HG02870 (cell line): ENCODE data around the gene TNP2.

ENCODE experiments used
- ATAC-seq: cut with Tn5 transposase; IDR thresholded peaks from one replicate; pipeline ENCODE4 v1.9.1; 2021; ENCODE audit warnings: mild to moderate bottlenecking, moderate library complexity; ENCODE audit not compliant: unreplicated experiment

TNP2 gene

DNA sequence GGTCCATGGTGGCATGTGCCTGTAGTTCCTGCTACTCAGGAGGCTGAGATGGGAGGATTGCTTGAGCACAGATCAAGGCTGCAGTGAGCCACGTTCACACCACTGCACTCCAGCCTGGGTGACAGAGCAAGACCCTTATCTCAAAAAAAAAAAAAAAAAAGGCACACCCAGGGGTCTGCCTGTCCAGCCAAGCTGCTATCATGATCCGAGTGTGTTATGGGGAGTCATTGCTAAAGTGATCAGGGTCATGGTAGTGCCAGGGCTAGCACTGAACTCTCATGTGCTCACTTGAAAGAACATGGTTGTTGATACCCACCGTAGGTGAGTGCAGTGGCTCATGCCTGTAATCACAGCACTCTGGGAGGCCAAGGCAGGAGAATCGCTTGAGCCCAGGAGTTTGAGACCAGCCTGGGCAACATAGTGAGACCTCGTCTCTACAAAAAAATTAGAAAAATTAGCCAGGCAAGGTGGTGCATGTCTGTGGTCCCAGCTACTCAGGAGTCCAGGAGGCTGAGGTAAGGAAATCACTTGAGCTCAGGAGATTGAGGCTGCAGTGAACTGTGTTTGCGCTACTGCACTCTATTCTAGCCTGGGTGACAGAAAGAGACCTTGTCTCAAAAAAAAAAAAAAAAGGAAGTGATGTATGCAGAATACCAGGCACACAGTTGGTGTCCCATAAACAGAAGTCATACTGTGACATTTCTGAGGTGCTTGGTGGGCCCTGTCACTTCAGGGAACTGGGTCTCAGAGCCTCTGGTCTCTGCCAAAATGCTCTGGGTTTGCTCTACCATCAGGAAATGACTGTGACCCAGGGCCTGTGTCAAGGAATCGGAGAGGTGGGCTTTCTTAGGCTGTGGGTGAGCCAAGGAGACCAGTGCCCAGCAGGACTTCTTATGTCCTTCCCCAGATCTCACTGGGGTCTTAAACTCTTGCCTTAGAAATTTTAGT, 9.8 kb upstream of the TNP2 start:
- ATAC-seq, result no peak

GRCh38 chr16:11277607-11278337, 8.6 kb upstream of the TNP2 start:
- ATAC-seq, result no peak

DNA sequence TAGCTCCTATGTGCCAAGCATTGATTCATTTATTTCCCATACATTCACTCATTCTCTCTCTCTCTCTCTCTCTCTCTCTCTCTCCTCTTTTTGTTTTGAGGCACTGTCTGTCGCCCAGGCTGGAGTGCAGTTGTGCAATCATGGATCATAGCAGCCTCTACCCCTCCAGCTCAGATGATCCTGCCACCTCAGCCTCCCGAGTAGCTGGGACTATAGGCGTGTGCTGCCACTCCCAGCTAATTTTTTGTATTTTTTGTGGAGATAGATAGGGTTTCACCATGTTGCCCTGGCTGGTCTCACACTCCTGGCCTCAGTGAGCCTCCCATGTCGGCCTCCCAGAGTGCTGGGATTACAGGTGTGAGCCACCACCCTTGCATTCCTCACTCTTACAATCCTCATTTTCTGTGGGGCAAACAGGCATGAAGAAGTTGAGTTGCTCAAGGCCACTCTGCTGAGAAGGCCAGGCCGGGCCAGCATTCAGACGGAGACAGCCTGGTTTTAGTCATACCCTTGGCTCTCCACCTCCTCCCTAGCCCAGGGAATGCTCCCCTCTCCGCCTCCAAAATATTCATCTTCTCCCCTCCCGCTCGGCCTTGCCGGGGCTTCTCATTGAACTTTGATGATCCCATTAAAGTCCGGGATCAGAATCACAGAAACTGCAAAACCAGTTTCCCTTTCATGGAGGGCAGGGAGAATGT, 7.9 kb upstream of the TNP2 start:
- ATAC-seq, result no peak

GRCh38 chr16:11276143-11276895, 7.2 kb upstream of the TNP2 start, which contains the start of gene PRM2:
Gene PRM2, minus strand, starts transcription at chr16:11276480. Its CDS starts 110 bp downstream, at chr16:11276370.
- no peak for ATAC-seq

DNA sequence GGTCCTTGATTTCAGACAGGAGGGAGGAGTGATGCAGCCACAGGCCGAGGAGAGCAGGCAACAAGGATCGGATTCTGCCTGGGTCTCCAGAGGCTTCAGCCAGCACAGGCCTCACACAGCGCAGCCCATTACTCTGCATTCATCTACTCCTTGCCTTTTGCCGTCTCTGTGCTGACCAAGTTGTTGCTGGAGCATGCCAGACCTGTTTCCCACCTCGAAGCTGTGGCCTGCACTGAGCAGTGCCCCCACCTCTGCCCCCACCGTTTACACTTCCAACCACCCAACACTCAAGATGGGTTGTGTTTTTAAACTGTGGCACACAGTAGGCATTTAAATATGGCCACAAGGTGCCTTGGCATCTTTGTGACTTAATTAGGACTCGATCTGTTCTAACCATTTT, 5.8 kb upstream of the TNP2 start:
- ATAC-seq, result no peak

DNA sequence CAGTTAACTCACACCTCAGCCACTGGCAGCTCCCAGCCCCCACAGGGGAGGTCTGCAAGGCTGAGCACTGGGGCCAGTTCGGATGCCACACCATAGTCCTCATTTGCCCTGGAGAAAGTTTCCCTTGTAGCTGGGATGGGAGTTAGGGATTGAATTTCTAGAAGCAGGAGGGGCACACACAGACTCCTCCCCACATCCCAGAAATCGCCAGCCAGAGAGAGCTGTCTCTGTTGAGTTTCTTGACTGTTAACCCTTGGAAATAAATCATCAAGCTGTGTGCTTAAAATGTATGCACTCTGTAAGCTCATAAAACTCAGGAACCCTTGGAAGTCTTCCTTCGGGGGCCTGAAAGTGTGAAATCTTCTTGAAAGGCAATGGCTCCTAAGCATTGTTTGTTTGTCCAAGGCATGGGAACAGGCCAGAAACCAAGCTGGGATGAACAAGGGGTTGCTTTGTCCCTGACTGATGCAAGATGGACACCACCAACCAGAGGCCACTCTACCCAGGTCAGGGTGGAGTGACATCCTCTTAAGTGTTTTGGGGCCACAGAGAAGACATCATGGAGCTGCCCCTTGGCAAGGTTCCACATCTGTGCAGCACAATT, 4.7 kb upstream of the TNP2 start:
- no peak for ATAC-seq

DNA sequence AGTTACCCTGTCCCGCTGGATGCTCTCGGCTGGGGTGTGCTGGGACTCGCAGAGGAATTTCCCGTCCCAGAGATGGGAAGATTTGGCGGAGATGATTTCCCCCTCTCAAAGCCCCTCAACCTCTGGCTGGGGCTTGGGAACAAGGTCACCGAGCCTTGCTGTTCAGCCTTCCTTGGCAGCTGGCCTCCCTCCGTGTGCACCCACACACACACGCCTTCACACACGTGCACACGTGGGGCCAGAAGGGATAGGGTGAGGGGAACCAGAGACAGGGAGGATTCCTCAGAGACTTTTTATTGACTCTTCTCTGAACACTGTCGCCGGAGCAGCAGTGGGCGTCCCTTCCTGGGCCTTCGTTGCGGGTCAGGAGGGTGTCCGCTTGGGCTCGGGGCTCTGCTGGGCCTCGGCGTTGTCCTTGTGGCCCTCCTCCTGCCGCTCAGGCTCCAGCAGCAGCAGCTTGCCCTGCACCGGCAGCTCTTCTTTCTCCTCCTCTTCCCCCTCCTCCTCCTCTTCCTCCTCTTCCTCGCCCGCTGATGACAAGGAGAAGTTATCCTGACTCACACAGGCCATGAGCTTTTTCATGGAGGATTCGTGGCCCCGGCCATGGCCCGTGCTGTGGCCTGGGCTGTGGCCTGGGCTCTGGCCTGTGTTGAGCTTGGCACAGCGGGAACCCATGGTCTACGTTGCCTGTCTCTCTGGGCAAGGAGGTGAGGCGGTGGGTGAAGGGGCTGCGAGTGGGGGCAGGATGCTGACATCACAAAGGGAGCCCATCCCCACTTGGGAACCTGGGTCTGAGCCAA, 4.0 kb upstream of the TNP2 start, which contains the start of gene PRM3:
PRM3 (minus strand) TSS at position 709 of the 800 bp plus-strand sequence; CDS start at position 675, 34 bp downstream.
- no peak for ATAC-seq

- no peak for ATAC-seq
These were observed 3.4 kb upstream of the TNP2 start for GRCh38 chr16:11272484-11272883.

DNA sequence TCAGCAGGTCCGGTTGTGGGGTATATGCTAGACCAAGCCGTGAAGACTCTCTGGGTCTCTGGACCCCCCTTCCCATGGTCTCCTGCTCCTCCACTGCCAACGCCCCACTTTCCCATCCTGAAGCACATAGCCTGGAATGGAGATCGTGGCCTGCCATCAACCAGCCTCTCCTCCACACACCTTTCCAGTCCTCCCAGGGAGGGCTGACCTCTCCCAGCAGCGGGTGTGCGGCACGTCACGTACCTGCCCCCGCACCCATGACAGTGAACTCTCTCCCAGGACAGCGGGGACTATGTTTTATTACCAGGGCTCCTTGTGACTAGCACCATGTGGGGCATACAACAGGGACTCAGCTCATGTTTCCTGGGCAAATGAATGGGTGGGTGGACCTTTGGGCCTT, 2.5 kb upstream of the TNP2 start:
- no peak for ATAC-seq

- ATAC-seq, result no peak
These were observed 1.6 kb upstream of the TNP2 start for GRCh38 chr16:11270602-11271162.

DNA sequence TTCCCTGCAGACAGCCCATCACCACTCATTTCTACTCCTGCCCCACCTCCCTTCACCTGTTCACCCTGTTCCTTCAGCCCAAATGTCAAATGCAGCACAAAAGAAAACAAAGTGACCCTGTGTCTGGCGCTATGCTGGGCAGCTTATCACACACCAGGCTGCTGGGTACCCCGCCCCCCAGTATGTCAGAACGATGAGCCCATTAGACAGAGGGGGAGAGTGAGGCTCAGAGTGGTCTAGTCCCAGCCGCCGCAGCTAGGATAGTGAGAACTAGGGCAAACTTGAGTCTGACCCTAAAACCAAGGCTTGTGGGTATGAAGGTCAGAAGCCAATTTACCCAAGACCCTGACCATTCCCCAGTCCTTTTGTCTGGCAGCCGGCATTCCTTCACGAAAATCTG, 4.0 kb downstream of the TNP2 start:
- no peak for ATAC-seq

GRCh38 chr16:11264155-11264832, 4.8 kb downstream of the TNP2 start:
- no peak for ATAC-seq

GRCh38 chr16:11263737-11264136, 5.4 kb downstream of the TNP2 start:
- ATAC-seq, result no peak

DNA sequence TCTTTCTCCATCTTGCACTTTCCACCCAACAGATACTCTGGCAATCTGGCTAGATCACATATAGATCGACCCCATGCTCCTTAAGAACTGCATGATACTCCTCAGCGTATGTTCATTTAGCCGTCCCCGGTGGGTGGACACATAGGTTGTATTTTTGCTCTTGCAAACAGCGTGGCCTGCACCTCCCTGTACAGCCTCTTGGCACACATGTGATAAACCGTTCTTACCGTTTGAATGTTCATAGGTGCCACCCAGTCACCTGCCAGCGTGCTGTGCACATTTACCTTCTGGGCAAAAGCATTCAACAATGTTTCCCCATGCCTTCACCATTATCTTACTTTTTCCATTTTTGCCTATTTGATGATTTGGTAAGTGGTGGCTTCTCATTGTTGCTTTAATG, 6.2 kb downstream of the TNP2 start:
- ATAC-seq, result no peak

GRCh38 chr16:11260596-11260966, 8.5 kb downstream of the TNP2 start:
- no peak for ATAC-seq

- ATAC-seq, result no peak
These were observed 9.2 kb downstream of the TNP2 start for GRCh38 chr16:11259655-11260595.
